Karpas-422 (cell line): ENCODE measurements around the gene EFNB1. TPM values are rescaled to one million over a fixed set of nuclear protein-coding genes. Genes with fewer than 3 reads are reported as not detected.
"Not testable (repeated sequence)": the region's sequence is repeated elsewhere in the genome, so short reads cannot be mapped to it uniquely, and the experiment has no call there.

ENCODE experiments used
- DNase-seq: peaks from one replicate; pipeline ENCODE4 v3.0.0-alpha.2; 2015
- H2AFZ ChIP-seq: fragments of 200-600 bp; sonication (generic); 2 replicates; pipeline ENCODE4 v1.6.1; 2014; ENCODE audit warnings: antibody characterized with exemption, low read length, mixed read lengths
- H3K27ac ChIP-seq: fragments of 200-600 bp; sonication (generic); 2 replicates; pipeline ENCODE4 v1.5.1; 2014; ENCODE audit warnings: mild to moderate bottlenecking, low read length, moderate library complexity
- H3K27me3 ChIP-seq: fragments of 200-600 bp; sonication (generic); 2 replicates; pipeline ENCODE4 v1.6.1; 2014; ENCODE audit warnings: low read length, mixed read lengths
- H3K36me3 ChIP-seq: fragments of 200-600 bp; sonication (generic); 2 replicates; pipeline ENCODE4 v1.6.1; 2014; ENCODE audit warnings: low read length, mixed read lengths; ENCODE audit not compliant: insufficient read depth
- H3K4me1 ChIP-seq: fragments of 200-600 bp; sonication (generic); 2 replicates; pipeline ENCODE4 v1.6.1; 2014; ENCODE audit warnings: mild to moderate bottlenecking, low read length, mixed read lengths
- H3K4me2 ChIP-seq: fragments of 200-600 bp; sonication (generic); 2 replicates; pipeline ENCODE4 v1.6.1; 2014; ENCODE audit warnings: low read length, low read depth, mild to moderate bottlenecking; ENCODE audit not compliant: poor library complexity, severe bottlenecking
- H3K4me3 ChIP-seq: fragments of 200-600 bp; sonication (generic); 2 replicates; pipeline ENCODE4 v1.5.1; 2014; ENCODE audit warnings: mild to moderate bottlenecking, antibody characterized with exemption, low read length, mixed read lengths
- H3K79me2 ChIP-seq: fragments of 200-600 bp; sonication (generic); 2 replicates; pipeline ENCODE4 v1.6.1; 2014; ENCODE audit warnings: mild to moderate bottlenecking, low read length, mixed read lengths
- H3K9ac ChIP-seq: fragments of 200-600 bp; sonication (generic); 2 replicates; pipeline ENCODE4 v1.6.0; 2014; ENCODE audit warnings: low read length
- H3K9me2 ChIP-seq: fragments of 200-600 bp; sonication (generic), shearing (Covaris generic); replicated peaks from 2 replicates; pipeline ENCODE4 v1.6.0; 2014; ENCODE audit warnings: mild to moderate bottlenecking, low read length, moderate library complexity; ENCODE audit not compliant: insufficient read depth
- H3K9me3 ChIP-seq: fragments of 300-700, 200-600 bp; sonication (generic); 2 replicates; pipeline ENCODE4 v1.6.1; 2014; ENCODE audit warnings: low read length, mixed read lengths
- H4K20me1 ChIP-seq: fragments of 200-600 bp; sonication (generic); 2 replicates; pipeline ENCODE4 v1.6.1; 2014; ENCODE audit warnings: mild to moderate bottlenecking, antibody characterized with exemption, low read length, low read depth; ENCODE audit not compliant: insufficient read depth
- total RNA-seq: library from RNA; depleted of rRNA; stranded (reverse); fragments of >200 nt; shearing (Covaris generic); gene quantifications from 2 replicates; pipeline ENCODE4 v1.2.3, GENCODE V29; 2014; ENCODE audit warnings: low replicate concordance

The EFNB1 gene
- total RNA-seq, 1 experiment from 2014 or later: 0.67 TPM

DNA sequence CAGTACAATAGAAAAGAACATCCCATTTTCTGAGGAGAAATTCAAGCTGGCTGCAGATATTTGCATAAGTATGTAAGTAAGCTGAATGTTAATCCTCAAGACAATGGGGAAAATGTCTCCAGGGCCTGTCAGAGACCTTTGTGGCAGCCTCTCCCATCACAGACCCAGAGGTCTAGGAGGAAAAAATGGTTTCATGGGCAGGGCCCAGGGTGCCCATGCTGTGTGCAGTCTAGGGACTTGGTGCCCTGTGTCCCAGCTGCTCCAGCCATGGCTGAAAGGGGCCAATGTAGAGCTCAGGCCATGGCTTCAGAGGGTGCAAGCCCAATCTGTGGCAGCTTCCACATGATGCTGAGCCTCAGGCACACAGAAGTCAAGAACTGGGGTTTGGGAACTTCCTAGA, 30.4 kb upstream of the EFNB1 start:
- not testable (repeated sequence) for H3K4me3 ChIP-seq, H3K4me2 ChIP-seq, H3K9ac ChIP-seq, H3K27me3 ChIP-seq, DNase-seq, H3K27ac ChIP-seq, H2AFZ ChIP-seq, H3K79me2 ChIP-seq, H3K9me3 ChIP-seq, H3K4me1 ChIP-seq, H4K20me1 ChIP-seq, H3K9me2 ChIP-seq, H3K36me3 ChIP-seq

DNA sequence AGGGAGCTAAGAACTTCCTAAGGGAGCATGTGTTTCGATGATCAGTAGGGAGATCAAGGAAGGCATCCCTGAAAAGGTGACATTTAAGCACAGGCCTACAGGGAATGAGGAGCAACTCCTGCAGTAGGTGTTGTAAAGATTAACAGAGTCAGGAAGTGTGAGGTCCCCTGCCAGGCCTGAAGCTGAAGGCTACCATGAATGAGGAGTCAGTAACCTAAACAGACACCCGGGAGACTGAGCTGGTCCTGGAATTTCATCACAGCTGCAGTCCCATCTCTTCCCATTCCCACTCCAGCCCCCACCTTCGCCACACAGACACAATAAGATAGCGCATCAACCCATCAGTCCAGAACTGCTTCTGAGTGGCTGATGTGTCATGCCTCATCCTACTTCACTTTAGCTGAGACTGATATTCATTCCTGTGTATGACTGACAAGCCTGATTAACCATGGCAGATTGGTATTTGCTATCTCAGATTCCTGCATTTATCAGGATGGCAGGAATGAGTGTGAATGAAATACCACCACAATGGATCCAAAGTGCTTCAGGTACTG, 27.0 kb upstream of the EFNB1 start:
- Histone ChIP-seq H3K4me3 (no peak overlapping the region), H3K36me3 (no peaks in the 10 kb centered on the region), H4K20me1 (no peaks in the 10 kb centered on the region), H2AFZ (no peak overlapping the region), H3K4me2 (no peak overlapping the region), H3K27ac (no peak overlapping the region), H3K9ac (no peak overlapping the region), H3K9me2 (no peaks in the 10 kb centered on the region), H3K4me1 (no peaks in the 10 kb centered on the region), H3K27me3 (no peaks in the 10 kb centered on the region), H3K79me2 (no peaks in the 10 kb centered on the region), H3K9me3 (no peaks in the 10 kb centered on the region)
- DNase-seq: no peak

DNA sequence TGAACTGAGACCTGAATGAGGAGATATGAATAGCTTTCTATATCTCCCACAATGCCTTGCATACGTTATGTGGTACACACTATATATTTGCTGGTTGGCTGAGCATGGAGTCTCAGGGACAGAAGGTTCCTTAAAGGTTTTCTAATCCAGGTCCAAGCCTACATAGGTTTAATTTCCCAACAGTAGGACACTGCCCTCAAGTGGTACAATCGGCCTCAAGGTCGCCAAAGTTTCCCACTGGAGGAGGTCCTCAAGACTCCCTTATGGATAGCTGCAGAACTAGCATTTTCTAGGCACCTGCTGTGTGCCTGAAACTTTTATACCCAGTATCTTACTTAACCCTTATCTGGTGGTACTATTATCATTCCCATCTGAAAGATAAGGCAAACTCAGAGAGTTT, 21.0 kb upstream of the EFNB1 start:
- H3K79me2 ChIP-seq: no peaks in the 10 kb centered on the region
- H3K9ac ChIP-seq: no peak overlapping the region
- H3K4me3 ChIP-seq: no peak overlapping the region
- no peaks in the 10 kb centered on the region for H3K4me1 ChIP-seq
- H3K27me3 ChIP-seq: no peaks in the 10 kb centered on the region
- H4K20me1 ChIP-seq: no peaks in the 10 kb centered on the region
- H2AFZ ChIP-seq: no peak overlapping the region
- no peaks in the 10 kb centered on the region for H3K9me3 ChIP-seq
- no peak overlapping the region for H3K4me2 ChIP-seq
- H3K36me3 ChIP-seq: no peaks in the 10 kb centered on the region
- no peak overlapping the region for H3K27ac ChIP-seq
- no peaks in the 10 kb centered on the region for H3K9me2 ChIP-seq
- peak; percentile 49 for DNase-seq

GRCh38 chrX:68808686-68809357, 20.0 kb upstream of the EFNB1 start:
- no peak for DNase-seq
- Histone ChIP-seq H3K9me3 (no peaks in the 10 kb centered on the region), H3K4me3 (no peak overlapping the region), H3K4me1 (no peaks in the 10 kb centered on the region), H3K36me3 (no peaks in the 10 kb centered on the region), H4K20me1 (no peaks in the 10 kb centered on the region), H3K4me2 (no peak overlapping the region), H2AFZ (no peak overlapping the region), H3K9ac (no peak overlapping the region), H3K79me2 (no peaks in the 10 kb centered on the region), H3K9me2 (no peaks in the 10 kb centered on the region), H3K27me3 (no peaks in the 10 kb centered on the region), H3K27ac (no peak overlapping the region)

DNA sequence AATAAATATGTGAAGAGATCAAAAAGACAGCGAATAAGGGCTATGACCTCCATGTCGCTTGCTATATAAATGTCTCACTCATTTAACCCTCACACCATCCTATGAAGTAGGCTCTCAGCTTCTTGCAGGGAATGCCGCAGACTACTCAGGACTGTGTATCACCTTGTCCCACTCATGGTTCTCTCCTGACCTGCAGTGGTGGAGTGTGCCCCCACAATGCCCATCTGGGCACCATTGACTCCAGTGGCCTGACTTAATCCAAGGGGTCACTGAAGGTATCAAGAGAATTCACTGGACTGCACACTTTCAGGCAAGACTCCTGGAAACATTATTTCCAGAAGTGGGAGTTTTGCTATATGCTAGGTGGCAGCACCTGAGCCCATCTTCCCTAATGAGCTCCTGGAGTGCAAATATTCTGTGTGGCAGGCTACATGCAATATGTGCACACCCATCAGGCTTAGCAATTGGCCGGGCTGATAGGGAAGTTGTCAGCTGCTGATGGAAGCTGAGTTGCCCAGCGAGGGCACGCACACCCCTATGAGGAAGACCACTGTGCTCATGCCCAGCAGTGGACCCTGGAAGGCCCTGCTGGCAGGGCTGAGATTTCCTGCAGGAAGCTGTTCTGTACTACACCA, 8.2 kb upstream of the EFNB1 start:
- H3K4me1 ChIP-seq: no peaks in the 10 kb centered on the region
- H3K4me2 ChIP-seq: no peak overlapping the region
- H3K4me3 ChIP-seq: no peak overlapping the region
- H3K9me2 ChIP-seq: no peaks in the 10 kb centered on the region
- no peaks in the 10 kb centered on the region for H3K27me3 ChIP-seq
- DNase-seq: no peak
- no peak overlapping the region for H3K9ac ChIP-seq
- H2AFZ ChIP-seq: no peak overlapping the region
- no peak overlapping the region for H3K27ac ChIP-seq
- no peaks in the 10 kb centered on the region for H3K36me3 ChIP-seq
- no peaks in the 10 kb centered on the region for H3K79me2 ChIP-seq
- H4K20me1 ChIP-seq: no peaks in the 10 kb centered on the region
- H3K9me3 ChIP-seq: no peaks in the 10 kb centered on the region

- no peaks in the 10 kb centered on the region for H4K20me1 ChIP-seq
- H3K9ac ChIP-seq: no peak overlapping the region
- no peak overlapping the region for H2AFZ ChIP-seq
- no peaks in the 10 kb centered on the region for H3K79me2 ChIP-seq
- no peak overlapping the region for H3K4me3 ChIP-seq
- H3K4me2 ChIP-seq: no peak overlapping the region
- H3K27ac ChIP-seq: no peak overlapping the region
- H3K9me2 ChIP-seq: no peaks in the 10 kb centered on the region
- no peaks in the 10 kb centered on the region for H3K4me1 ChIP-seq
- H3K27me3 ChIP-seq: no peaks in the 10 kb centered on the region
- no peaks in the 10 kb centered on the region for H3K9me3 ChIP-seq
- no peaks in the 10 kb centered on the region for H3K36me3 ChIP-seq
- no peak for DNase-seq
Measured at GRCh38 chrX:68821616-68822015, 7.2 kb upstream of the EFNB1 start.

DNA sequence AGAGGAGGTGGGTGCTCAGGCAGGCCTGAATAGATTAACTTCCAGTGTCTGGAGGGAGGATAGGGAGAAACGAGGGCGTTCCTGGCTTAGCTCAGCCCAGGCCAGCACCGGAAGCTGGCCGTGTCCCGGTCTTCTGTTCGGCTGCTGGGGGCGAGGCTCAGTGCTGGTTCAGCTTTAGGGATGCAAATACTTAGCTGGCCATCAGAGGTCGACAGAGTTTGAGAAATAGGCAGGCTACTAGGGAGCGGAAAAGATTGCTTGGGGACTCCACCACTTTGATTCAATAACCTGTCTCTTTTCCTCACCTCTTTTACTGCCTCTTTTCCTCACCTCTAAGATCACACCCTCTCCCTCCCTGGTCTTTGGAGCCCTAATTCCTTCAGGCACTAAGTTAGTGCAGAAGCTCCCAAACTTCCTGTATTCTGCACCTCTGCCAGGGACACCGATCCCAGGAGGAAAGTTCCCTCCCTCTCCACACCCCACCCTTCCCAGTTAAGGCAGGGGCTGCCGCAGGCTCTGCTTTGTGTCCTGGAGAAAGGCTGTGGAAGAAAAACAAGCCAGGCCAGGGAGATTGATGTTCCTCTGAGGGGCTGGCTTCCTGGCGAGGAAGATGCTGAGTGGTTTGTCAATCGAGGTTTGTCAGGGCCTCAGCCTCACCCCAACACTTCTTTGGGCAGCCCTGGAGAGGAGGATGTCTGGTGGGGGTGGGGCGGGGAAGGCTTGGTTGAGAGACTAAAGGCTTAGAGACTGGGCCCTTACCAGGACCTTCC, 6.0 kb upstream of the EFNB1 start:
- no peaks in the 10 kb centered on the region for H3K79me2 ChIP-seq
- H3K4me2 ChIP-seq: no peak overlapping the region
- DNase-seq: peak; percentile 65
- H3K27me3 ChIP-seq: no peaks in the 10 kb centered on the region
- no peaks in the 10 kb centered on the region for H3K9me3 ChIP-seq
- H3K27ac ChIP-seq: no peak overlapping the region
- no peak overlapping the region for H3K4me3 ChIP-seq
- H3K4me1 ChIP-seq: no peaks in the 10 kb centered on the region; the same call in 1 of the 2 replicates
- no peaks in the 10 kb centered on the region for H3K36me3 ChIP-seq
- no peaks in the 10 kb centered on the region for H4K20me1 ChIP-seq
- H2AFZ ChIP-seq: no peak overlapping the region
- H3K9me2 ChIP-seq: no peaks in the 10 kb centered on the region
- H3K9ac ChIP-seq: no peak overlapping the region

DNA sequence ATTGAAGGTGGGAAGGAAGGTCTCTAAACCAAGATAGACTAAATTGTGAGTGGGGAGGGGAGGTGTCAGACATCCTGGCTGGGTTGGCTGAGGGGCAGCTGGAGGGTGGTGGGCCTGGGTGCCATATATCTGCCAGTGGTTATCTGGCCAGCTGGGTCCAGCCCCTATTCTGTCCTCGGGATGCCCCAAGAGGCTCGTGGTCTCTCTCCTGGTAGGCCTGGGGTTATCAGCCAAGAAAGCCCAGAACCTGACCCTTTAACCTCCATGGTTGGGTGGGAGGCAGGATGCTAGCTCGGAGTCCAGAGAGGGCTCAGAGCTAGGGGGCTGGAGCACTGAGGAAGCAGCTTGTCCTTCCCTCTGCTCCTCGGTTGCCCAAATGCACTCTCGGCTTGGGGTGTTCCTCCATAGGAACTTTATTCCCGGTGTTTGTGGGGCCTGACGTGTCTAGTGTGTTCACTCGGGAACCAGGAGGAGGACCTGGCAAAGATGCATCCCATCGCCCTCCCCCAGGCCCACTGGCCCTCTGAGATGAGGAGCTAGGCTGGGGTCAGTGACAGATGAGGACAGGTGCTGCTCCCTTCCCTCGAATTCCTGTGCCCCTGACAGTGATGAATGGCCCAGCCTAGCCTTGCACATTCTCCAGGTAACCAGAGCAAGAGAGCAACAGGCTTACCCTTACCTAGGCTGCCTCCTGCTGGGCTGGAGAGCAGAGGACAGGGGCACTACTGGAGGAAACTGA, 5.2 kb upstream of the EFNB1 start:
- no peaks in the 10 kb centered on the region for H4K20me1 ChIP-seq
- H3K4me3 ChIP-seq: no peak overlapping the region
- no peaks in the 10 kb centered on the region for H3K36me3 ChIP-seq
- no peak overlapping the region for H2AFZ ChIP-seq
- DNase-seq: no peak
- H3K4me2 ChIP-seq: no peak overlapping the region
- H3K27ac ChIP-seq: no peak overlapping the region
- H3K9me3 ChIP-seq: no peaks in the 10 kb centered on the region
- no peaks in the 10 kb centered on the region for H3K27me3 ChIP-seq
- no peaks in the 10 kb centered on the region for H3K79me2 ChIP-seq
- H3K4me1 ChIP-seq: peaks cover 7% of the 10 kb centered on the region
- H3K9me2 ChIP-seq: no peaks in the 10 kb centered on the region
- H3K9ac ChIP-seq: no peak overlapping the region
